CD14-positive monocyte (primary cell): ENCODE measurements around the gene MECP2. TPM values are rescaled to one million over a fixed set of nuclear protein-coding genes. Genes with fewer than 3 reads are reported as not detected.

Experiments
- DNase-seq, 3 donors: peaks; one replicate each; pipeline ENCODE4 v3.0.0-alpha.2; 2011 to 2022
- H2AFZ ChIP-seq: 2 replicates; pipeline ENCODE4 v1.6.0; 2012; ENCODE audit warnings: mild to moderate bottlenecking, low read depth, low read length, inconsistent platforms; ENCODE audit not compliant: insufficient read depth, poor library complexity, severe bottlenecking
- H3K27ac ChIP-seq, 2 donors: 1 replicate in 1 of 2; 2 replicates in 1 of 2; pipeline ENCODE4 v1.5.1; 2012 to 2013; ENCODE audit warnings: low read length in 2 of 2, control low read depth in 1 of 2, inconsistent platforms in 1 of 2, low read depth in 1 of 2, mild to moderate bottlenecking in 1 of 2
- H3K27me3 ChIP-seq, 2 donors: one replicate each; pipeline versions ENCODE4 v1.6.0 to v1.6.1; 2011 to 2013; ENCODE audit warnings: low read length in 2 of 2; ENCODE audit not compliant: control insufficient read depth in 2 of 2, insufficient read depth in 2 of 2
- H3K36me3 ChIP-seq, 2 donors: replicated peaks in 1 of 2; 1 replicate in 1 of 2; 2 replicates in 1 of 2; pipeline versions ENCODE4 v1.5.1 to v1.6.1; 2012 to 2013; ENCODE audit warnings: low read length in 2 of 2, control low read depth in 1 of 2, inconsistent platforms in 1 of 2, mild to moderate bottlenecking in 1 of 2; ENCODE audit not compliant: insufficient read depth in 2 of 2, control insufficient read depth in 1 of 2
- H3K4me1 ChIP-seq, 2 donors: 1 replicate in 1 of 2; 2 replicates in 1 of 2; pipeline versions ENCODE4 v1.5.1 to v1.6.1; 2012 to 2013; ENCODE audit warnings: low read length in 2 of 2, control low read depth in 1 of 2, inconsistent platforms in 1 of 2, mild to moderate bottlenecking in 1 of 2, moderate library complexity in 1 of 2; ENCODE audit not compliant: insufficient read depth in 2 of 2, control insufficient read depth in 1 of 2
- H3K4me2 ChIP-seq: replicated peaks from 2 replicates; pipeline ENCODE3; 2012; ENCODE audit warnings: low read length, moderate library complexity, mild to moderate bottlenecking; ENCODE audit not compliant: poor library complexity, severe bottlenecking; ENCODE audit errors: extremely low read depth
- H3K4me3 ChIP-seq, 3 experiments: fragments of 200-600 bp in 1 of 3; sonication (generic) in 1 of 3; replicated peaks in 1 of 3; 1 replicate in 2 of 3; 2 replicates in 1 of 3; pipeline ENCODE4 v1.5.1; 2011 to 2013; ENCODE audit warnings: low read length in 3 of 3, mild to moderate bottlenecking in 3 of 3, control low read depth in 2 of 3, low read depth in 2 of 3, inconsistent platforms in 1 of 3, moderate library complexity in 1 of 3
- H3K79me2 ChIP-seq: 2 replicates; pipeline ENCODE4 v1.6.0; 2012; ENCODE audit warnings: mild to moderate bottlenecking, control low read depth, inconsistent platforms, low read length, moderate library complexity; ENCODE audit not compliant: insufficient read depth
- H3K9ac ChIP-seq: 2 replicates; pipeline ENCODE4 v1.6.0; 2017; ENCODE audit warnings: low read length, mild to moderate bottlenecking; ENCODE audit not compliant: insufficient read depth, poor library complexity, severe bottlenecking
- H3K9me3 ChIP-seq, 2 donors: replicated peaks in 1 of 2; 1 replicate in 1 of 2; 2 replicates in 1 of 2; pipeline versions ENCODE4 v1.5.1 to v1.6.1; 2012 to 2013; ENCODE audit warnings: low read length in 2 of 2, control low read depth in 1 of 2; ENCODE audit not compliant: control insufficient read depth in 1 of 2, insufficient read depth in 1 of 2
- H4K20me1 ChIP-seq: 2 replicates; pipeline ENCODE4 v1.6.0; 2012; ENCODE audit warnings: mild to moderate bottlenecking, low read length, control low read depth, moderate library complexity; ENCODE audit not compliant: insufficient read depth
- H3K27ac Mint-ChIP-seq, 7 donors: one replicate each; pipeline ENCODE4 v1.8.0; 2020; ENCODE audit warnings: mild to moderate bottlenecking in 7 of 7, mixed read lengths in 7 of 7, moderate library complexity in 6 of 7, inconsistent platforms in 2 of 7
- H3K27me3 Mint-ChIP-seq, 3 donors: one replicate each; pipeline ENCODE4 v1.8.0; 2021 to 2022; ENCODE audit warnings: low read depth in 3 of 3, mild to moderate bottlenecking in 3 of 3, mixed read lengths in 3 of 3, moderate library complexity in 3 of 3, inconsistent platforms in 1 of 3
- H3K36me3 Mint-ChIP-seq, 2 donors: one replicate each; pipeline ENCODE4 v1.8.0; 2020; ENCODE audit warnings: mixed read lengths in 2 of 2, inconsistent platforms in 1 of 2, mild to moderate bottlenecking in 1 of 2
- H3K4me1 Mint-ChIP-seq: one replicate; pipeline ENCODE4 v1.8.0; 2020; ENCODE audit warnings: mild to moderate bottlenecking, mixed read lengths
- H3K4me3 Mint-ChIP-seq, 2 donors: one replicate each; pipeline ENCODE4 v1.8.0; 2020; ENCODE audit warnings: mild to moderate bottlenecking in 2 of 2, mixed read lengths in 2 of 2, moderate library complexity in 1 of 2
- H3K9me3 Mint-ChIP-seq, 7 donors: one replicate each; pipeline ENCODE4 v1.8.0; 2020 to 2022; ENCODE audit warnings: mixed read lengths in 7 of 7, mild to moderate bottlenecking in 6 of 7, moderate library complexity in 6 of 7, inconsistent platforms in 2 of 7
- CTCF ChIP-seq: fragments of 200-600 bp; IDR thresholded peaks from one replicate; pipeline ENCODE4 v1.8.0; 2022; ENCODE audit warnings: antibody characterized with exemption, mild to moderate bottlenecking
- WGBS: methylation state at CpG from one replicate; pipeline ENCODE4 v1.1.5; 2013; ENCODE audit warnings: missing lambda C conversion rate; ENCODE audit not compliant: insufficient coverage; 5-methylcytosine and 5-hydroxymethylcytosine counted together
- intact Hi-C, 2 donors: fragments of 100-400 bp; cut with micrococcal nuclease; formaldehyde crosslinking; loops; one replicate each; pipeline versions ENCODE4 v1.15.0 to v1.15.1; 2023
- polyA plus RNA-seq, 3 donors: library from polyadenylated mRNA; depleted of rRNA in 1 of 3; unstranded in 2 of 3; stranded (reverse) in 1 of 3; fragments of 300-500 nt in 2 of 3; fragments of >200 nt in 1 of 3; fragmentation: Illumina TruSeq in 2 of 3; gene quantifications; 1 replicate in 2 of 3; 2 replicates in 1 of 3; pipeline ENCODE4 v1.2.3, GENCODE V29; 2012 to 2021

Gene MECP2
- polyA plus RNA-seq, 3 donors: 5.2 to 21.2 (median 9.6) TPM

GRCh38 chrX:154140742-154141141 is 43.2 kb upstream of the MECP2 start:
- intact Hi-C loops: no loop called here
- Histone ChIP-seq H3K9ac (no peak overlapping the region), H3K4me3 (no peak overlapping the region), H4K20me1 (no peaks in the 10 kb centered on the region), H3K79me2 (no peaks in the 10 kb centered on the region), H2AFZ (no peak overlapping the region), H3K4me1 (peaks cover 9 to 10% of the 10 kb centered on the region in 2 donors), H3K27me3 (peaks cover 0 to 8% of the 10 kb centered on the region in 2 donors), H3K4me2 (no peak overlapping the region), H3K27ac (no peak overlapping the region), H3K36me3 (no peaks in the 10 kb centered on the region), H3K9me3 (no peaks in the 10 kb centered on the region)
- no peak overlapping the region for H3K4me3 Mint-ChIP-seq
- no peak for DNase-seq
- H3K9me3 Mint-ChIP-seq: peaks cover 0 to 5% (median 3%) of the 10 kb centered on the region in 7 donors
- peaks cover 3 to 33% (median 5%) of the 10 kb centered on the region in 3 donors for H3K27me3 Mint-ChIP-seq
- H3K4me1 Mint-ChIP-seq: peaks cover 19% of the 10 kb centered on the region
- no peak for TF ChIP-seq CTCF
- H3K36me3 Mint-ChIP-seq: peaks cover 0 to 2% of the 10 kb centered on the region in 2 donors
- no peak overlapping the region for H3K27ac Mint-ChIP-seq
- WGBS: 83% methylated on average over 2 of the region's 10 CpGs

GRCh38 chrX:154140206-154140605 is 42.7 kb upstream of the MECP2 start:
- H3K36me3 Mint-ChIP-seq: peaks cover 0 to 2% of the 10 kb centered on the region in 2 donors
- intact Hi-C loops: no loop called here
- Histone ChIP-seq H2AFZ (no peak overlapping the region), H3K4me1 (peaks cover 9 to 10% of the 10 kb centered on the region in 2 donors), H3K27me3 (peaks cover 0 to 11% of the 10 kb centered on the region in 2 donors), H3K79me2 (no peaks in the 10 kb centered on the region), H3K27ac (no peak overlapping the region), H3K9ac (no peak overlapping the region), H3K4me3 (no peak overlapping the region), H3K9me3 (no peaks in the 10 kb centered on the region), H3K4me2 (no peak overlapping the region), H3K36me3 (no peaks in the 10 kb centered on the region), H4K20me1 (no peaks in the 10 kb centered on the region)
- 100% methylated on average over 6 of the region's 12 CpGs for WGBS
- H3K27me3 Mint-ChIP-seq: peaks cover 5 to 37% (median 6%) of the 10 kb centered on the region in 3 donors
- no peak for TF ChIP-seq CTCF
- peaks cover 0 to 5% (median 3%) of the 10 kb centered on the region in 7 donors for H3K9me3 Mint-ChIP-seq
- peaks cover 22% of the 10 kb centered on the region for H3K4me1 Mint-ChIP-seq
- H3K27ac Mint-ChIP-seq: no peak overlapping the region
- H3K4me3 Mint-ChIP-seq: no peak overlapping the region
- DNase-seq: no peak
